ENCODE results near the gene NAA38. TPM values are rescaled to one million over a fixed set of nuclear protein-coding genes. Genes with fewer than 3 reads are reported as not detected.

NAA38 gene
- total RNA-seq, 4 donors from 2014 or later = 45.2 to 80.1 (median 74.8) TPM

- intact Hi-C loops (cut with DNase I) = no loop called here
- Histone ChIP-seq H3K4me1 (peaks cover 22 to 47% (median 23%) of the 10 kb centered on the region in 3 donors), H3K27me3 (peaks cover 0 to 13% (median 0%) of the 10 kb centered on the region in 4 donors), H3K4me3 (peak overlapping the region; percentile 67 to 82 (median 77)), H3K27ac (peak overlapping the region; percentile 97 to 99 (median 98)), H3K9me3 (no peaks in the 10 kb centered on the region), H3K36me3 (no peaks in the 10 kb centered on the region)
- DNase-seq = no peak
- TF ChIP-seq POLR2A (IDR thresholded peaks at IDR 0.05) (no peak), CTCF (IDR thresholded peaks at IDR 0.05) (no peak)
- WGBS, 2 donors = 26 to 40% methylated on average over 7 to 8 of the region's 19 CpGs
Observed at GRCh38 chr17:7833011-7833794, 24.2 kb downstream of the NAA38 start.

GRCh38 chr17:7832431-7832830 lies 24.9 kb downstream of the NAA38 start:
- Histone ChIP-seq H3K27me3 (peaks cover 0 to 13% (median 0%) of the 10 kb centered on the region in 4 donors), H3K4me1 (peaks cover 16 to 39% (median 17%) of the 10 kb centered on the region in 3 donors), H3K9me3 (no peaks in the 10 kb centered on the region), H3K27ac (no peak overlapping the region), H3K36me3 (no peaks in the 10 kb centered on the region), H3K4me3 (no peak overlapping the region)
- WGBS, 2 donors = 75 to 78% methylated on average over 9 to 10 of the region's 10 CpGs
- intact Hi-C loops (cut with DNase I) = no loop called here
- no peak for TF ChIP-seq POLR2A (IDR thresholded peaks at IDR 0.05)
- TF ChIP-seq CTCF (IDR thresholded peaks at IDR 0.05) = no peak
- no peak for DNase-seq

GRCh38 chr17:7831233-7831632 lies 26.1 kb downstream of the NAA38 start:
- Histone ChIP-seq H3K4me3 (no peak overlapping the region), H3K4me1 (peaks cover 4 to 31% (median 8%) of the 10 kb centered on the region in 3 donors), H3K27me3 (peaks cover 0 to 13% (median 0%) of the 10 kb centered on the region in 4 donors), H3K36me3 (no peaks in the 10 kb centered on the region), H3K27ac (no peak overlapping the region), H3K9me3 (no peaks in the 10 kb centered on the region)
- no peak for TF ChIP-seq POLR2A (IDR thresholded peaks at IDR 0.05)
- TF ChIP-seq CTCF (IDR thresholded peaks at IDR 0.05) = no peak
- 70 to 77% methylated on average over 2 to 6 of the region's 7 CpGs for WGBS, 2 donors
- no peak for DNase-seq
- intact Hi-C loops (cut with DNase I) = no loop called here

GRCh38 chr17:7830616-7831015 lies 26.7 kb downstream of the NAA38 start:
- Histone ChIP-seq H3K4me1 (peaks cover 4 to 32% (median 8%) of the 10 kb centered on the region in 3 donors), H3K4me3 (no peak overlapping the region), H3K27ac (no peak overlapping the region), H3K27me3 (peaks cover 0 to 13% (median 0%) of the 10 kb centered on the region in 4 donors), H3K36me3 (no peaks in the 10 kb centered on the region), H3K9me3 (no peaks in the 10 kb centered on the region)
- DNase-seq = no peak
- intact Hi-C loops (cut with DNase I) = no loop called here
- no peak for TF ChIP-seq CTCF (IDR thresholded peaks at IDR 0.05)
- TF ChIP-seq POLR2A (IDR thresholded peaks at IDR 0.05) = no peak
- 88 to 90% methylated on average over 6 to 8 of the region's 8 CpGs for WGBS, 2 donors

- no peak overlapping the region for H3K27ac ChIP-seq
- TF ChIP-seq CTCF (IDR thresholded peaks at IDR 0.05) (peak in 1 of 6 experiments; percentile 17), POLR2A (IDR thresholded peaks at IDR 0.05) (no peak)
- H3K4me3 ChIP-seq = no peak overlapping the region
- 30 to 33% methylated on average over 10 to 12 of the region's 12 CpGs for WGBS, 2 donors
- intact Hi-C loops (cut with DNase I) = no loop called here
- no peaks in the 10 kb centered on the region for H3K9me3 ChIP-seq
- H3K4me1 ChIP-seq = peaks cover 0 to 18% (median 0%) of the 10 kb centered on the region in 3 donors
- no peak for DNase-seq
- H3K36me3 ChIP-seq = no peaks in the 10 kb centered on the region
- peaks cover 0 to 5% (median 0%) of the 10 kb centered on the region in 4 donors for H3K27me3 ChIP-seq
Observed at GRCh38 chr17:7825206-7825990, 32.0 kb downstream of the NAA38 start.

Measured in esophagus squamous epithelium (tissue), 5 donors.